ENCODE results near the gene VSIG10. TPM values are rescaled to one million over a fixed set of nuclear protein-coding genes. Genes with fewer than 3 reads are reported as not detected.

Gene VSIG10
- total and polyA plus RNA-seq, 2 of the 13 experiments (the other 11 are each of a cell fraction or from before 2014, with no cell fraction given) = 25.6 to 42.5 TPM

GRCh38 chr12:118016424-118017264 is 87.2 kb downstream of the VSIG10 start, which contains the start of gene RFC5 (continued):
- TF ChIP-seq ZNF598 (CRISPR knock-in tag; IDR thresholded peaks at IDR 0.05; ENCODE audit: borderline replicate concordance) = peak; percentile 83; the same call in 1 of the 2 replicates
- TF ChIP-seq ZNF354B (CRISPR knock-in tag; IDR thresholded peaks at IDR 0.05) = no peak
- TF ChIP-seq IKZF4 (CRISPR knock-in tag; IDR thresholded peaks at IDR 0.05; ENCODE audit: borderline replicate concordance, low read depth, not compliant biosample characterization) = no peak
- TF ChIP-seq MXD4 (CRISPR knock-in tag; IDR thresholded peaks at IDR 0.05) = peak; percentile 89
- no peak for TF ChIP-seq ZKSCAN1 (IDR thresholded peaks at IDR 0.05; ENCODE audit: low read length)
- no peak for TF ChIP-seq FOXP1 (IDR thresholded peaks at IDR 0.05)
- TF ChIP-seq FOXP1 (CRISPR knock-in tag; IDR thresholded peaks at IDR 0.05) = no peak
- TF ChIP-seq HOXA9 (CRISPR knock-in tag; IDR thresholded peaks at IDR 0.05; ENCODE audit: borderline replicate concordance) = no peak
- no peak for TF ChIP-seq ZNF550 (CRISPR knock-in tag; IDR thresholded peaks at IDR 0.05; ENCODE audit: borderline replicate concordance)
- TF ChIP-seq ZNF530 (CRISPR knock-in tag; IDR thresholded peaks at IDR 0.05; ENCODE audit: low read depth) = no peak
- no peak for TF ChIP-seq GTF2F1 (IDR thresholded peaks at IDR 0.05; ENCODE audit: low read length)
- no peak for TF ChIP-seq ZNF3 (CRISPR knock-in tag; IDR thresholded peaks at IDR 0.05)
- 0 out of 2 replicates have a peak, but pooled peaks have one; percentile 31 for TF ChIP-seq ZNF136 (CRISPR knock-in tag; IDR thresholded peaks at IDR 0.05; ENCODE audit: low read depth)
- TF ChIP-seq SUZ12 (IDR thresholded peaks at IDR 0.05; ENCODE audit: low read depth, low read length) = no peak
- TF ChIP-seq, protein P1, sequence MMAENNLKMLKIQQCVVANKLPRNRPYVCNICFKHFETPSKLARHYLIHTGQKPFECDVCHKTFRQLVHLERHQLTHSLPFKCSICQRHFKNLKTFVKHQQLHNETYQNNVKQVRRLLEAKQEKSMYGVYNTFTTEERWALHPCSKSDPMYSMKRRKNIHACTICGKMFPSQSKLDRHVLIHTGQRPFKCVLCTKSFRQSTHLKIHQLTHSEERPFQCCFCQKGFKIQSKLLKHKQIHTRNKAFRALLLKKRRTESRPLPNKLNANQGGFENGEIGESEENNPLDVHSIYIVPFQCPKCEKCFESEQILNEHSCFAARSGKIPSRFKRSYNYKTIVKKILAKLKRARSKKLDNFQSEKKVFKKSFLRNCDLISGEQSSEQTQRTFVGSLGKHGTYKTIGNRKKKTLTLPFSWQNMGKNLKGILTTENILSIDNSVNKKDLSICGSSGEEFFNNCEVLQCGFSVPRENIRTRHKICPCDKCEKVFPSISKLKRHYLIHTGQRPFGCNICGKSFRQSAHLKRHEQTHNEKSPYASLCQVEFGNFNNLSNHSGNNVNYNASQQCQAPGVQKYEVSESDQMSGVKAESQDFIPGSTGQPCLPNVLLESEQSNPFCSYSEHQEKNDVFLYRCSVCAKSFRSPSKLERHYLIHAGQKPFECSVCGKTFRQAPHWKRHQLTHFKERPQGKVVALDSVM (CRISPR knock-in tag; IDR thresholded peaks at IDR 0.05) = no peak
- peak; percentile 86 for TF ChIP-seq RBFOX2 (IDR thresholded peaks at IDR 0.05; ENCODE audit: low read depth, low read length)
- peak; percentile 34; the same call in 1 of the 2 replicates for TF ChIP-seq FOXO1 (CRISPR knock-in tag; IDR thresholded peaks at IDR 0.05)
- TF ChIP-seq MIER2 (CRISPR knock-in tag; IDR thresholded peaks at IDR 0.05) = peak; percentile 24; the same call in 1 of the 2 replicates
- TF ChIP-seq, protein P2, sequence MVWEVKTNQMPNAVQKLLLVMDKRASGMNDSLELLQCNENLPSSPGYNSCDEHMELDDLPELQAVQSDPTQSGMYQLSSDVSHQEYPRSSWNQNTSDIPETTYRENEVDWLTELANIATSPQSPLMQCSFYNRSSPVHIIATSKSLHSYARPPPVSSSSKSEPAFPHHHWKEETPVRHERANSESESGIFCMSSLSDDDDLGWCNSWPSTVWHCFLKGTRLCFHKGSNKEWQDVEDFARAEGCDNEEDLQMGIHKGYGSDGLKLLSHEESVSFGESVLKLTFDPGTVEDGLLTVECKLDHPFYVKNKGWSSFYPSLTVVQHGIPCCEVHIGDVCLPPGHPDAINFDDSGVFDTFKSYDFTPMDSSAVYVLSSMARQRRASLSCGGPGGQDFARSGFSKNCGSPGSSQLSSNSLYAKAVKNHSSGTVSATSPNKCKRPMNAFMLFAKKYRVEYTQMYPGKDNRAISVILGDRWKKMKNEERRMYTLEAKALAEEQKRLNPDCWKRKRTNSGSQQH (CRISPR knock-in tag; IDR thresholded peaks at IDR 0.05; ENCODE audit: low read depth) = no peak
- TF ChIP-seq KLF13 (CRISPR knock-in tag; IDR thresholded peaks at IDR 0.05) = 0 out of 2 replicates have a peak, but pooled peaks have one; percentile 49
- TF ChIP-seq NR2F6 (IDR thresholded peaks at IDR 0.05) = peak; percentile 80
- peak; percentile 94 for TF ChIP-seq NR2F6 (CRISPR knock-in tag; IDR thresholded peaks at IDR 0.05)
- no peak for TF ChIP-seq NFYC (CRISPR knock-in tag; IDR thresholded peaks at IDR 0.05)
- peak; percentile 94 for TF ChIP-seq ZNF883 (CRISPR knock-in tag; IDR thresholded peaks at IDR 0.05; ENCODE audit: not compliant biosample characterization)
- TF ChIP-seq ZNF549 (CRISPR knock-in tag; IDR thresholded peaks at IDR 0.05) = no peak
- peak; percentile 88 to 92 for TF ChIP-seq POLR2A (IDR thresholded peaks at IDR 0.05; ENCODE audit: insufficient read depth in 1 of 2, low read depth in 2 of 2, low read length in 2 of 2)
- TF ChIP-seq ZNF513 (CRISPR knock-in tag; conservative IDR thresholded peaks at IDR 0.05) = no peak
- no peak for TF ChIP-seq ZNF780A (CRISPR knock-in tag; IDR thresholded peaks at IDR 0.05)
- no peak for TF ChIP-seq POLR2AphosphoS2 (IDR thresholded peaks at IDR 0.05; ENCODE audit: low read depth, low read length)
